Mesenchymal stem cell (in vitro differentiated cells and primary cell): ENCODE measurements around the gene JADE3.
"Not testable (repeated sequence)": the region's sequence is repeated elsewhere in the genome, so short reads cannot be mapped to it uniquely, and the experiment has no call there.

Source experiments
- DNase-seq: peaks from one replicate; pipeline ENCODE4 v3.0.0-alpha.2; 2013
- H2AFZ ChIP-seq: one replicate; pipeline ENCODE4 v1.6.1; 2013; ENCODE audit warnings: low read depth, mild to moderate bottlenecking, control low read depth, inconsistent platforms, low read length, moderate library complexity
- H2AK5ac ChIP-seq: 2 replicates; pipeline ENCODE4 v1.6.1; 2013; ENCODE audit warnings: low read length, moderate library complexity, mild to moderate bottlenecking, inconsistent platforms; ENCODE audit not compliant: severe bottlenecking
- H2BK120ac ChIP-seq: one replicate; pipeline ENCODE4 v1.6.1; 2013; ENCODE audit warnings: low read depth, mild to moderate bottlenecking, inconsistent platforms, low read length, moderate library complexity
- H2BK12ac ChIP-seq, 2 experiments: one replicate each; pipeline ENCODE4 v1.6.1; 2013; ENCODE audit warnings: inconsistent platforms in 2 of 2, low read length in 2 of 2, mild to moderate bottlenecking in 2 of 2, moderate library complexity in 2 of 2, control low read depth in 1 of 2
- H2BK15ac ChIP-seq: one replicate; pipeline ENCODE4 v1.6.1; 2013; ENCODE audit warnings: mild to moderate bottlenecking, low read depth, inconsistent platforms; ENCODE audit not compliant: poor library complexity, severe bottlenecking
- H2BK5ac ChIP-seq: 2 replicates; pipeline ENCODE4 v1.6.1; 2013; ENCODE audit warnings: low read depth, mild to moderate bottlenecking, low read length, control low read depth, inconsistent platforms; ENCODE audit not compliant: poor library complexity, severe bottlenecking
- H3K14ac ChIP-seq, 2 experiments: one replicate each; pipeline ENCODE4 v1.6.1; 2013; ENCODE audit warnings: inconsistent platforms in 2 of 2, low read length in 2 of 2, control low read depth in 1 of 2, mild to moderate bottlenecking in 1 of 2, moderate library complexity in 1 of 2
- H3K18ac ChIP-seq, 2 experiments: one replicate each; pipeline ENCODE4 v1.6.1; 2013; ENCODE audit warnings: inconsistent platforms in 2 of 2, low read length in 2 of 2, control low read depth in 1 of 2, low read depth in 1 of 2, mild to moderate bottlenecking in 1 of 2
- H3K23ac ChIP-seq, 2 experiments: one replicate each; pipeline ENCODE4 v1.6.1; 2013; ENCODE audit warnings: inconsistent platforms in 2 of 2, low read length in 2 of 2, mild to moderate bottlenecking in 2 of 2, moderate library complexity in 2 of 2, control low read depth in 1 of 2
- H3K27ac ChIP-seq: 2 replicates; pipeline ENCODE4 v1.5.1; 2013; ENCODE audit warnings: mild to moderate bottlenecking, moderate library complexity, low read length, control low read depth, inconsistent platforms; ENCODE audit not compliant: poor library complexity, severe bottlenecking
- H3K27me3 ChIP-seq, 2 experiments: 2 replicates each; pipeline versions ENCODE4 v1.6.1 to v1.7.0; 2013; ENCODE audit warnings: low read length in 2 of 2, mild to moderate bottlenecking in 2 of 2, moderate library complexity in 2 of 2, control low read depth in 1 of 2, inconsistent platforms in 1 of 2; ENCODE audit not compliant: control insufficient read depth in 1 of 2, insufficient read depth in 1 of 2
- H3K36me3 ChIP-seq, 2 experiments: 2 replicates each; pipeline versions ENCODE4 v1.6.1 to v1.7.0; 2013; ENCODE audit warnings: low read length in 2 of 2, control low read depth in 1 of 2, inconsistent platforms in 1 of 2, low read depth in 1 of 2, mild to moderate bottlenecking in 1 of 2; ENCODE audit not compliant: insufficient read depth in 2 of 2, control insufficient read depth in 1 of 2
- H3K4ac ChIP-seq, 2 experiments: one replicate each; pipeline ENCODE4 v1.6.1; 2013; ENCODE audit warnings: inconsistent platforms in 2 of 2, low read length in 2 of 2, mild to moderate bottlenecking in 2 of 2, moderate library complexity in 2 of 2, control low read depth in 1 of 2, low read depth in 1 of 2
- H3K4me1 ChIP-seq: 2 replicates; pipeline ENCODE4 v1.6.1; 2013; ENCODE audit warnings: low read depth, low read length, control low read depth; ENCODE audit not compliant: control insufficient read depth, insufficient read depth
- H3K4me2 ChIP-seq: 2 replicates; pipeline ENCODE4 v1.6.1; 2013; ENCODE audit warnings: low read length, mild to moderate bottlenecking, inconsistent platforms; ENCODE audit not compliant: poor library complexity, severe bottlenecking
- H3K4me3 ChIP-seq, 2 experiments: 2 replicates each; pipeline versions ENCODE4 v1.5.1 to v1.7.0; 2013; ENCODE audit warnings: low read length in 2 of 2, mild to moderate bottlenecking in 2 of 2, control low read depth in 1 of 2, low read depth in 1 of 2; ENCODE audit not compliant: insufficient read depth in 1 of 2
- H3K79me1 ChIP-seq: replicated peaks from 2 replicates; pipeline ENCODE4 v1.6.1; 2013; ENCODE audit warnings: mild to moderate bottlenecking, control low read depth, low read length, inconsistent platforms; ENCODE audit not compliant: poor library complexity, severe bottlenecking
- H3K9ac ChIP-seq: 2 replicates; pipeline ENCODE4 v1.7.0; 2013; ENCODE audit warnings: mild to moderate bottlenecking, low read length, moderate library complexity
- H3K9me3 ChIP-seq: 2 replicates; pipeline ENCODE4 v1.7.0; 2013; ENCODE audit warnings: mild to moderate bottlenecking, low read length; ENCODE audit not compliant: control insufficient read depth
- H4K8ac ChIP-seq: one replicate; pipeline ENCODE4 v1.6.1; 2013; ENCODE audit warnings: inconsistent platforms, mild to moderate bottlenecking, low read length, moderate library complexity
- H4K91ac ChIP-seq: one replicate; pipeline ENCODE4 v1.6.1; 2013; ENCODE audit warnings: mild to moderate bottlenecking, low read length, inconsistent platforms
- WGBS: methylation state at CpG from one replicate; pipeline ENCODE4 v1.1.7; 2013; ENCODE audit warnings: mixed read lengths; 5-methylcytosine and 5-hydroxymethylcytosine counted together

Gene JADE3

GRCh38 chrX:46977046-46977445 lies 64.8 kb downstream of the JADE3 start:
- peaks cover 0 to 20% of the 10 kb centered on the region in 2 experiments for H3K27me3 ChIP-seq
- not testable (repeated sequence) for H3K36me3 ChIP-seq, H3K4me3 ChIP-seq, H3K14ac ChIP-seq, H2AFZ ChIP-seq, H4K8ac ChIP-seq, H3K4ac ChIP-seq, H3K9ac ChIP-seq, H2BK12ac ChIP-seq, H3K4me1 ChIP-seq, H3K18ac ChIP-seq, H2AK5ac ChIP-seq, H3K27ac ChIP-seq, H2BK5ac ChIP-seq, H3K23ac ChIP-seq, H3K4me2 ChIP-seq, H2BK120ac ChIP-seq, H4K91ac ChIP-seq, H3K9me3 ChIP-seq, DNase-seq, H3K79me1 ChIP-seq, H2BK15ac ChIP-seq
- 83% methylated on average over 1 of the region's 4 CpGs for WGBS

- Histone ChIP-seq H2AK5ac (no peak overlapping the region), H4K91ac (no peak overlapping the region), H3K79me1 (peaks cover 7% of the 10 kb centered on the region), H3K4me3 (peak overlapping the region in 1 of 2 experiments; percentile 31), H4K8ac (no peak overlapping the region), H3K36me3 (no peaks in the 10 kb centered on the region), H3K4ac (no peak overlapping the region), H3K4me2 (no peak overlapping the region), H3K9me3 (no peaks in the 10 kb centered on the region), H3K14ac (no peak overlapping the region), H2BK5ac (no peak overlapping the region), H3K23ac (no peak overlapping the region), H3K27me3 (peaks cover 0 to 25% of the 10 kb centered on the region in 2 experiments), H2BK12ac (peak overlapping the region; percentile 14 to 39), H3K27ac (no peak overlapping the region), H3K9ac (peak overlapping the region; percentile 62), H3K4me1 (peaks cover 2% of the 10 kb centered on the region), H2AFZ (no peak overlapping the region), H2BK15ac (no peak overlapping the region), H2BK120ac (no peak overlapping the region), H3K18ac (no peak overlapping the region)
- 96% methylated on average over 6 of the region's 8 CpGs for WGBS
- DNase-seq: peak; percentile 73
Measured at GRCh38 chrX:46978341-46979291, 66.4 kb downstream of the JADE3 start.

GRCh38 chrX:46984705-46985104 lies 72.5 kb downstream of the JADE3 start:
- no peak overlapping the region for H4K8ac ChIP-seq
- WGBS: no CpG with 5 or more reads among the region's 3 CpGs

GRCh38 chrX:46989548-46989947 lies 77.3 kb downstream of the JADE3 start:
- DNase-seq: no peak
- Histone ChIP-seq H3K27me3 (peaks cover 0 to 17% of the 10 kb centered on the region in 2 experiments), H3K18ac (no peak overlapping the region), H3K36me3 (peaks cover 4 to 8% of the 10 kb centered on the region in 2 experiments), H4K8ac (no peak overlapping the region), H2BK15ac (no peak overlapping the region), H3K14ac (no peak overlapping the region), H3K4me3 (no peak overlapping the region), H3K9me3 (peaks cover 21% of the 10 kb centered on the region), H2BK120ac (no peak overlapping the region), H3K4ac (no peak overlapping the region), H3K4me1 (no peaks in the 10 kb centered on the region), H2BK12ac (no peak overlapping the region), H2BK5ac (no peak overlapping the region), H3K4me2 (no peak overlapping the region), H2AFZ (no peak overlapping the region), H4K91ac (no peak overlapping the region), H3K79me1 (peaks cover 4% of the 10 kb centered on the region), H3K9ac (no peak overlapping the region), H3K27ac (no peak overlapping the region), H3K23ac (no peak overlapping the region), H2AK5ac (no peak overlapping the region)

More at GRCh38 chrX:46984705-46985104, 72.5 kb downstream of the JADE3 start:
- Histone ChIP-seq H4K91ac (no peak overlapping the region), H3K18ac (no peak overlapping the region), H2AK5ac (no peak overlapping the region), H3K79me1 (peaks cover 10% of the 10 kb centered on the region), H3K14ac (no peak overlapping the region), H2BK120ac (no peak overlapping the region), H3K23ac (no peak overlapping the region), H3K4me1 (no peaks in the 10 kb centered on the region), H3K27me3 (peaks cover 0 to 28% of the 10 kb centered on the region in 2 experiments), H2AFZ (no peak overlapping the region), H3K4me3 (no peak overlapping the region), H3K36me3 (peaks cover 4 to 8% of the 10 kb centered on the region in 2 experiments), H2BK15ac (no peak overlapping the region), H3K4ac (no peak overlapping the region), H3K9me3 (peaks cover 13% of the 10 kb centered on the region), H3K4me2 (no peak overlapping the region), H2BK12ac (no peak overlapping the region), H3K9ac (no peak overlapping the region), H2BK5ac (no peak overlapping the region), H3K27ac (no peak overlapping the region)
- DNase-seq: no peak
